ENCODE measurements around the gene LPCAT1. TPM values are rescaled to one million over a fixed set of nuclear protein-coding genes. Genes with fewer than 3 reads are reported as not detected.

The LPCAT1 gene
- total RNA-seq, 1 donor from 2014 or later = 11.5 TPM

DNA sequence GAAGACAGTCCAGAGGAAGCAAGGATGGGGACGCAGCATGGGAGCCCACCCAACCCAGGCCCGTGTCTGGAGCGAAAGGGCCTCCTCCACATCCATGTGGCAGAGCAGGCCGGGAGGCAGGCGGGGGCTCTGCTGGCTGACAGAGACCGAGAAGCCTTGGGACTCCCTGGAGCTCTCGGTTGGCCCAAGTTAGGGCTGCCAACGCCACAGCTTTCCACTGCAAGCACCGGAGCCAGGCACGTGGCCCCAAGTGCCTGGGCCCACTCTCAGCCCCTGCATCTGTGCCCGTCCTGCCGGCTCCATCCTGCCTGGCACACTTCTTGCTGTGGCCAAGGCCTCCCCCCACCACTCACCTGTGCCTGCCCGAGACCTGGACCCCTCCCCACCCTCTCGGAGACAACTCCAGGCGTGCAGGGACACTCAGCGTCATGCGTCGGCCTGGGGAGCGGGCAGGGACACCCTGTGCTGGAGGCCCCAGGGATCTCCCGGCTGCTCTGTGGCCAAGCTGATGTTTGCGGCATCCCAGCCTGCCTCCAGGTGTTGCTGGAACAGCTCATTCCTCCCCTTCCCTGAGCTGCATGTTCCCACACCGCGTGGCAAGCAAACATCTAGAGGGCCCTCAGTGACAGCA lies 110.0 kb downstream of the LPCAT1 start:
- DNase-seq = peak; percentile 29
- no peak for ATAC-seq (ENCODE audit: poor library complexity)
- intact Hi-C loops (cut with DNase I) = no loop called here

GRCh38 chr5:1413211-1413610 lies 110.5 kb downstream of the LPCAT1 start:
- intact Hi-C loops (cut with DNase I) = no loop called here
- no peak for DNase-seq
- ATAC-seq (ENCODE audit: poor library complexity) = no peak

GRCh38 chr5:1412621-1413020 lies 111.1 kb downstream of the LPCAT1 start:
- no peak for ATAC-seq (ENCODE audit: poor library complexity)
- intact Hi-C loops (cut with DNase I) = no loop called here
- peak; percentile 10 for DNase-seq

- intact Hi-C loops (cut with DNase I) = no loop called here
- DNase-seq = peak; percentile 30
- ATAC-seq (ENCODE audit: poor library complexity) = no peak
These were observed 111.6 kb downstream of the LPCAT1 start for GRCh38 chr5:1412163-1412562.

Small RNA genes lying within 50 kb of the gene (microRNA-seq; reads per million reads assigned to microRNA genes)
- gene MIR6075 = not detected

Other genes with a start within 250 kb of the LPCAT1 start
- not detected for gene TERT, start 228.9 kb downstream of the LPCAT1 start, total RNA-seq
- gene CLPTM1L, start 178.9 kb downstream of the LPCAT1 start, total RNA-seq = 30.4 TPM
- gene SLC6A3, start 78.5 kb downstream of the LPCAT1 start, total RNA-seq = not detected